ENCODE results near the gene PLEKHH1. TPM values are rescaled to one million over a fixed set of nuclear protein-coding genes. Genes with fewer than 3 reads are reported as not detected.

Gene PLEKHH1
- total and polyA plus RNA-seq, 9 of the 15 experiments (the other 6 are each of a cell fraction or from before 2014, with no cell fraction given) = 0.76 to 5.9 (median 2.9) TPM

- TF ChIP-seq SMAD4 (CRISPR knock-in tag; conservative IDR thresholded peaks at IDR 0.05) (peak; percentile 97), ZNF41 (CRISPR knock-in tag; conservative IDR thresholded peaks at IDR 0.05) (0 out of 2 replicates have a peak, but pooled peaks have one; percentile 61), ID3 (CRISPR knock-in tag; IDR thresholded peaks at IDR 0.05) (no peak), ID3 (tag; IDR thresholded peaks at IDR 0.05) (peak; percentile 96), ZFX (CRISPR knock-in tag; IDR thresholded peaks at IDR 0.05) (no peak), GABPA (tag; conservative IDR thresholded peaks at IDR 0.05; ENCODE audit: low read depth) (0 out of 2 replicates have a peak, but pooled peaks have one; percentile 35), ZNF609 (CRISPR knock-in tag; IDR thresholded peaks at IDR 0.05; ENCODE audit: borderline replicate concordance) (peak; percentile 59; the same call in 1 of the 2 replicates), CBX5 (IDR thresholded peaks at IDR 0.05; ENCODE audit: borderline replicate concordance, low read depth) (no peak), DDX20 (tag; IDR thresholded peaks at IDR 0.05; ENCODE audit: low read depth) (no peak), FOSL1 (tag; conservative IDR thresholded peaks at IDR 0.05) (peak; percentile 75), GATAD2B (IDR thresholded peaks at IDR 0.05; ENCODE audit: borderline replicate concordance) (peak; percentile 69; the same call in 1 of the 2 replicates), LEF1 (IDR thresholded peaks at IDR 0.05) (peak; percentile 90), DEAF1 (CRISPR knock-in tag; IDR thresholded peaks at IDR 0.05) (peak; percentile 38; the same call in 1 of the 2 replicates), NCOA1 (IDR thresholded peaks at IDR 0.05; ENCODE audit: low read depth) (peak; percentile 97), ZMIZ1 (IDR thresholded peaks at IDR 0.05; ENCODE audit: low read depth in 2 of 2, low read length in 2 of 2) (peak in 1 of 2 experiments; percentile 91; a peak in 2 of 4 replicates), KDM1A (IDR thresholded peaks at IDR 0.05) (peak; percentile 100), SMARCE1 (IDR thresholded peaks at IDR 0.05) (peak; percentile 84), MEF2D (tag; conservative IDR thresholded peaks at IDR 0.05; ENCODE audit: low read depth) (peak; percentile 84; the same call in 1 of the 2 replicates)
These were observed 103.3 kb downstream of the PLEKHH1 start (continued) for GRCh38 chr14:67636361-67636919.

Data from K562 (cell line).